Tibial nerve (tissue), 4 donors: Measurements from ENCODE around the gene PRRC2B. TPM values are rescaled to one million over a fixed set of nuclear protein-coding genes. Genes with fewer than 3 reads are reported as not detected.

Experiments
- DNase-seq, 2 donors: peaks; one replicate each; pipeline ENCODE4 v3.0.0-alpha.2; 2019; ENCODE audit warnings: low spot score in 2 of 2
- H3K27ac ChIP-seq, 4 donors: fragments of 200-600 bp; sonication (generic) in 3 of 4; one replicate each; pipeline ENCODE4 v1.5.1; 2017 to 2019; ENCODE audit warnings: mild to moderate bottlenecking in 1 of 4
- H3K27me3 ChIP-seq, 2 donors: fragments of 200-600 bp; sonication (generic) in 1 of 2; one replicate each; pipeline versions ENCODE4 v1.5.1 to v1.6.0; 2017 to 2019
- H3K36me3 ChIP-seq, 3 donors: fragments of 200-600 bp; sonication (generic); one replicate each; pipeline ENCODE4 v1.5.1; 2018 to 2019
- H3K4me1 ChIP-seq, 4 donors: fragments of 200-600 bp; sonication (generic) in 3 of 4; one replicate each; pipeline ENCODE4 v1.5.1; 2017 to 2019
- H3K4me3 ChIP-seq, 4 donors: fragments of 200-600 bp; sonication (generic) in 3 of 4; one replicate each; pipeline ENCODE4 v1.5.1; 2017 to 2019; ENCODE audit warnings: mild to moderate bottlenecking in 1 of 4, moderate library complexity in 1 of 4
- H3K9me3 ChIP-seq, 4 donors: fragments of 200-600 bp; sonication (generic) in 3 of 4; one replicate each; pipeline ENCODE4 v1.5.1; 2017 to 2019
- CTCF ChIP-seq, 5 experiments: fragments of 200-600 bp in 3 of 5; fragments of 450-650 bp in 2 of 5; sonication (generic) in 3 of 5; IDR thresholded peaks; one replicate each; pipeline ENCODE4 v1.5.1; 2016 to 2019; ENCODE audit warnings: antibody characterized with exemption in 5 of 5, mild to moderate bottlenecking in 3 of 5, moderate library complexity in 2 of 5
- EP300 ChIP-seq, 2 donors: sonication (generic); formaldehyde crosslinking; IDR thresholded peaks; one replicate each; pipeline ENCODE4 v1.6.1; 2017; ENCODE audit warnings: antibody characterized with exemption in 2 of 2, mild to moderate bottlenecking in 1 of 2
- POLR2A ChIP-seq, 2 donors: fragments of 450-650 bp; IDR thresholded peaks; one replicate each; pipeline ENCODE4 v1.6.1; 2017; ENCODE audit warnings: antibody characterized with exemption in 2 of 2, mild to moderate bottlenecking in 2 of 2, moderate library complexity in 2 of 2
- WGBS, 2 donors: methylation state at CpG; one replicate each; pipeline ENCODE4 v1.1.5; 2018; 5-methylcytosine and 5-hydroxymethylcytosine counted together
- total RNA-seq, 4 donors: library from RNA; depleted of rRNA; stranded (reverse); fragments of >200 nt; gene quantifications; one replicate each; pipeline ENCODE4 v1.1.0, GENCODE V29; 2016

The PRRC2B gene
- total RNA-seq, 4 donors from 2014 or later, result 94.8 to 236 (median 174) TPM

- no peak for DNase-seq
These were observed 27.8 kb downstream of the PRRC2B start for GRCh38 chr9:131421691-131422090.

DNA sequence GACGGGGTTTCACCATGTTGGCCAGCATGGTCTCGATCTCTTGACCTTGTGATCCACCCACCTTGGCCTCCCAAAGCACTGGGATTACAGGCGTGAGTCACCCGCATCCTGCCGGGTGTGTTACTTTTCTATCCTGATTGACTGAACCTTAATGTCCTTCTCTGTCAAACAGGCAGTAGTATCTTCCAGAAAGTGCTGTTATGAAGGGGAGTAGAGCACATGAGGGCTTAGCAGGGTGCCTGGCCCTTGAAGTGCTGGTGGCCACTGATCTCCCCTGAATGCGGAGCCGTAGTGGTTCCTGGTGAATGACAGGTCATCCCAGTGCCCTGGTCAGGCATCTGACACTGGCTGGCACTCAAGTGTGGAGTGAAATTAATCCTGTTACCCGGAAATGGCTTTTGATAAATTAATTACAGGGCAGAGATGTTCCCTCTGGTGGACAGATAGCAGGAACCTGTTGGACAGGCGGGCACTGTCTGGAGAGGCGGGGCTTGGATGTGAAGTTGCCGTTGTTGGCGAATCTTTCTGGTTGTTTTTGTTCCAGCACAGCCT, 28.4 kb downstream of the PRRC2B start:
- Histone ChIP-seq H3K27me3 (no peaks in the 10 kb centered on the region), H3K4me1 (peaks cover 4 to 80% (median 57%) of the 10 kb centered on the region in 4 donors), H3K9me3 (no peaks in the 10 kb centered on the region), H3K36me3 (peaks cover 0 to 8% (median 0%) of the 10 kb centered on the region in 3 donors), H3K4me3 (no peak overlapping the region), H3K27ac (peak overlapping the region in 2 of 4 donors; percentile 11 to 26)
- 52 to 70% methylated on average over 12 of the region's 12 CpGs for WGBS, 2 donors
- no peak for DNase-seq
- no peak for TF ChIP-seq EP300 (IDR thresholded peaks at IDR 0.05)
- TF ChIP-seq CTCF (IDR thresholded peaks at IDR 0.05), result peak in 1 of 5 experiments; percentile 25

More at GRCh38 chr9:131421691-131422090, 27.8 kb downstream of the PRRC2B start:
- Histone ChIP-seq H3K27ac (peak overlapping the region in 1 of 4 donors; percentile 26), H3K4me3 (no peak overlapping the region), H3K4me1 (peaks cover 4 to 87% (median 63%) of the 10 kb centered on the region in 4 donors), H3K9me3 (no peaks in the 10 kb centered on the region), H3K36me3 (peaks cover 0 to 4% (median 0%) of the 10 kb centered on the region in 3 donors), H3K27me3 (no peaks in the 10 kb centered on the region)
- TF ChIP-seq POLR2A (IDR thresholded peaks at IDR 0.05) (no peak), CTCF (IDR thresholded peaks at IDR 0.05) (no peak), EP300 (IDR thresholded peaks at IDR 0.05) (no peak)
- 65 to 71% methylated on average over 8 of the region's 8 CpGs for WGBS, 2 donors

- DNase-seq, result peak in 1 of 2 donors; percentile 40
- Histone ChIP-seq H3K36me3 (peaks cover 0 to 8% (median 0%) of the 10 kb centered on the region in 3 donors), H3K27ac (peak overlapping the region in 1 of 4 donors; percentile 11), H3K9me3 (no peaks in the 10 kb centered on the region), H3K4me1 (peaks cover 0 to 73% (median 48%) of the 10 kb centered on the region in 4 donors), H3K4me3 (no peak overlapping the region), H3K27me3 (no peaks in the 10 kb centered on the region)
- WGBS, 2 donors, result 5 to 19% methylated on average over 10 to 13 of the region's 14 CpGs
- TF ChIP-seq EP300 (IDR thresholded peaks at IDR 0.05), result no peak
- no peak for TF ChIP-seq POLR2A (IDR thresholded peaks at IDR 0.05)
These were observed 29.3 kb downstream of the PRRC2B start for GRCh38 chr9:131423171-131423581.

GRCh38 chr9:131426545-131426944, 32.7 kb downstream of the PRRC2B start:
- Histone ChIP-seq H3K9me3 (no peaks in the 10 kb centered on the region), H3K4me3 (no peak overlapping the region), H3K4me1 (peaks cover 0 to 61% (median 28%) of the 10 kb centered on the region in 4 donors), H3K27me3 (no peaks in the 10 kb centered on the region), H3K36me3 (peaks cover 0 to 18% (median 0%) of the 10 kb centered on the region in 3 donors), H3K27ac (no peak overlapping the region)
- no peak for TF ChIP-seq POLR2A (IDR thresholded peaks at IDR 0.05)
- TF ChIP-seq CTCF (IDR thresholded peaks at IDR 0.05), result no peak
- TF ChIP-seq EP300 (IDR thresholded peaks at IDR 0.05), result no peak
- WGBS, 2 donors, result 94 to 97% methylated on average over 3 of the region's 3 CpGs
- DNase-seq, result no peak

DNA sequence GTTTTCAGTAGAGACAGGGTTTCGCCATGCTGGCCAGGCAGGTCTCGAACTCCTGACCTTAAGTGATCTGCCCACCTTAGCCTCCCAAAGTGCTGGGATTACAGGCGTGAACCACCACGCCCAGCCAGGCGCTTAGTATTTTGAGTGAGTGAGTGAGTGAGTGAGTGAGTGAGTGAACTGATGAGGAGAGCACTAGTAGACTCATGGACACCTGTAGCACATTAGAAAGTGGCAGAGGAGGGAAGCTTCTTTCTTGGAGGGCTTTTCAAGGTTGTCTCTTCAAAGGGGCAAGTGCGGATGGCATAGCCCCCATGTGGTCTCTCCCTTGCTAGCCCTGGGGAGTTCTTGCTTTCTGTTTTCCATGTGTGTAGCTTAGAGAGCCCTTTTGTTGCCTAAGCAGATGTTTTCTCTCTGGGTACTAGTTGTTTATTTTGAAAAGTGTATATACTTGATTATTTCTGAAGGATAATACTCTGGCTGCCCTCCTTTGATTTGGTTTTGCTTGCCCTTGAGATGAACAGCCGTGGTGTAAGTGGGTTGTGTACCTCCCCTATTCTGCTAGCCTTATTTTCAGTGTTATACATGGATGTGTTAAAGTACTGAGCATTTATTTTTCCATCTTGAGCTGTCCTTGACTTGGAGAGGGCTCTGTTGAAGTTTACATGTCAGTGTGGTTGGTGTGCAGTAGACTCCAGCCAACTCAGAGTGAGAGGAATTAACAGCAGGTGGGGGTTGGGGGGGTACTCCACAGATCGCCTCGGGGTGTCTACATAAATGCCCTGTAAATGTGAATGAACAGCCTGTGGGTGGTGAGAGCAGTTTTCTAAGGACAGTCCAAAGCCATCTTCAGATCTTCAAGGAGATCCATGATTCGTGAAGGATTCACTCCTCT, 35.5 kb downstream of the PRRC2B start:
- TF ChIP-seq CTCF (IDR thresholded peaks at IDR 0.05), result no peak
- no peak for TF ChIP-seq EP300 (IDR thresholded peaks at IDR 0.05)
- no peak for TF ChIP-seq POLR2A (IDR thresholded peaks at IDR 0.05)
- no peak overlapping the region for H3K4me3 ChIP-seq
- H3K27me3 ChIP-seq, result no peaks in the 10 kb centered on the region
- peaks cover 0 to 42% (median 18%) of the 10 kb centered on the region in 3 donors for H3K36me3 ChIP-seq
- no peaks in the 10 kb centered on the region for H3K9me3 ChIP-seq
- peaks cover 0 to 43% (median 7%) of the 10 kb centered on the region in 4 donors for H3K4me1 ChIP-seq
- no peak overlapping the region for H3K27ac ChIP-seq
- 73 to 83% methylated on average over 10 of the region's 10 CpGs for WGBS, 2 donors
- no peak for DNase-seq
